HCT116 (cell line): ENCODE data around the gene C9orf50. TPM values are rescaled to one million over a fixed set of nuclear protein-coding genes. Genes with fewer than 3 reads are reported as not detected.

Source experiments
- ATAC-seq: fragments of 200-7000 bp; cut with Tn5 transposase; 2 replicates; pipeline ENCODE4 v1.9.1; 2020; ENCODE audit warnings: mild to moderate bottlenecking, moderate library complexity
- BruUV-seq: library from RNA; stranded (reverse); fragments of 400-500 nt; replicated peaks from 2 replicates; lab custom pipeline; 2021; lab: Mats Ljungman, UMichigan
- CTCF ChIA-PET: fragments of 300-600 bp; sonication (Branson Sonifier 250); formaldehyde crosslinking; loops from one replicate; lab custom pipeline; 2021; ENCODE audit warnings: antibody characterized with exemption; lab: Charles Lee
- POLR2A ChIA-PET: fragments of 300-600, 350-600 bp; sonication (Branson Sonifier 250); formaldehyde crosslinking; loops from one replicate; lab custom pipeline; 2021; ENCODE audit warnings: antibody characterized with exemption; lab: Charles Lee
- RAD21 ChIA-PET, 2 experiments: fragments of 300-600 bp; sonication (Branson Sonifier 250); formaldehyde crosslinking; loops; one replicate each; lab custom pipeline; 2023; ENCODE audit warnings: low total read pairs in 2 of 2; ENCODE audit not compliant: uncharacterized antibody in 2 of 2, unreplicated experiment in 2 of 2, low non-redundant PET in 1 of 2; lab: Charles Lee
- DNase-seq: peaks from one replicate; pipeline ENCODE4 v3.0.0-alpha.2; 2010; ENCODE audit warnings: low read depth, low spot score
- H2AFZ ChIP-seq: fragments of 200-600 bp; shearing (Covaris generic), sonication (generic); 2 replicates; pipeline ENCODE4 v1.6.1; 2017; ENCODE audit warnings: low read depth, mixed run types, mixed read lengths, antibody characterized with exemption, low read length; ENCODE audit not compliant: poor library complexity, severe bottlenecking
- H3K27ac ChIP-seq: 2 replicates; pipeline ENCODE4 v1.5.1; 2012; ENCODE audit warnings: low read depth, low read length
- H3K27me3 ChIP-seq: fragments of 200-600 bp; sonication (generic); 2 replicates; pipeline ENCODE4 v1.6.1; 2016; ENCODE audit warnings: mixed run types, low read length, mixed read lengths; ENCODE audit not compliant: insufficient read depth
- H3K36me3 ChIP-seq, 2 experiments: fragments of 200-500 bp in 1 of 2; fragments of 200-600 bp in 1 of 2; sonication (Bioruptor generic) in 1 of 2; sonication (generic) in 1 of 2; 2 replicates each; pipeline versions ENCODE4 v1.5.1 to v1.6.1; 2014 to 2016; ENCODE audit warnings: low read length in 2 of 2, inconsistent platforms in 1 of 2, mixed read lengths in 1 of 2, mixed run types in 1 of 2; ENCODE audit not compliant: insufficient read depth in 2 of 2, control insufficient read depth in 1 of 2
- H3K4me1 ChIP-seq, 2 experiments: fragments of 200-600 bp in 1 of 2; sonication (generic) in 1 of 2; 2 replicates each; pipeline versions ENCODE4 v1.5.1 to v1.6.1; 2012 to 2017; ENCODE audit warnings: low read length in 2 of 2, inconsistent platforms in 1 of 2, mild to moderate bottlenecking in 1 of 2, mixed read lengths in 1 of 2, mixed run types in 1 of 2, moderate library complexity in 1 of 2; ENCODE audit not compliant: insufficient read depth in 2 of 2, control insufficient read depth in 1 of 2
- H3K4me2 ChIP-seq: fragments of 200-600 bp; sonication (generic); 2 replicates; pipeline ENCODE4 v1.6.1; 2017; ENCODE audit warnings: mixed run types, low read length, mixed read lengths
- H3K4me3 ChIP-seq, 2 experiments: fragments of 200-600 bp in 1 of 2; sonication (generic) in 1 of 2; replicated peaks in 1 of 2; 2 replicates each; pipeline ENCODE4 v1.5.1; 2011 to 2016; ENCODE audit warnings: low read length in 2 of 2, control low read depth in 1 of 2, low read depth in 1 of 2, mild to moderate bottlenecking in 1 of 2, mixed read lengths in 1 of 2, mixed run types in 1 of 2
- H3K79me2 ChIP-seq: fragments of 200-600 bp; sonication (generic); 2 replicates; pipeline ENCODE4 v1.6.1; 2017; ENCODE audit warnings: mild to moderate bottlenecking, mixed run types, low read length, moderate library complexity, mixed read lengths; ENCODE audit not compliant: insufficient read depth
- H3K9ac ChIP-seq: fragments of 200-600 bp; sonication (generic); 2 replicates; pipeline ENCODE4 v1.6.1; 2016; ENCODE audit warnings: low read length, mixed read lengths
- H3K9me2 ChIP-seq: fragments of 200-600 bp; sonication (generic), shearing (Covaris generic); 2 replicates; pipeline ENCODE4 v1.6.1; 2017; ENCODE audit warnings: mixed run types, mild to moderate bottlenecking, moderate library complexity; ENCODE audit not compliant: insufficient read depth
- H3K9me3 ChIP-seq, 2 experiments: fragments of 200-500 bp in 1 of 2; fragments of 200-600 bp in 1 of 2; sonication (Bioruptor generic) in 1 of 2; sonication (generic) in 1 of 2; 2 replicates each; pipeline ENCODE4 v1.6.1; 2014 to 2017; ENCODE audit warnings: low read length in 2 of 2, mixed read lengths in 2 of 2, inconsistent platforms in 1 of 2, low read depth in 1 of 2, mild to moderate bottlenecking in 1 of 2, mixed run types in 1 of 2, moderate library complexity in 1 of 2; ENCODE audit not compliant: control insufficient read depth in 1 of 2, insufficient read depth in 1 of 2
- H4K20me1 ChIP-seq: fragments of 200-600 bp; sonication (generic), shearing (Covaris generic); 2 replicates; pipeline ENCODE4 v1.6.1; 2017; ENCODE audit warnings: mixed run types, mild to moderate bottlenecking, moderate library complexity; ENCODE audit not compliant: insufficient read depth
- CEBPB ChIP-seq: IDR thresholded peaks from 2 replicates; pipeline ENCODE4 v1.6.1; 2012; ENCODE audit warnings: low read depth
- CTCF ChIP-seq, 3 experiments: fragments of 200-600 bp in 1 of 3; sonication (generic) in 1 of 3; IDR thresholded peaks in 2 of 3; conservative IDR thresholded peaks in 1 of 3; 2 replicates each; pipeline ENCODE4 v1.5.1; 2012 to 2017; ENCODE audit warnings: low read depth in 2 of 3, low read length in 2 of 3, antibody characterized with exemption in 1 of 3, borderline replicate concordance in 1 of 3, control low read depth in 1 of 3, mild to moderate bottlenecking in 1 of 3, mixed read lengths in 1 of 3, mixed run types in 1 of 3, moderate library complexity in 1 of 3; ENCODE audit not compliant: insufficient read depth in 1 of 3
- EGR1 ChIP-seq: IDR thresholded peaks from 2 replicates; pipeline ENCODE4 v1.6.1; 2012; ENCODE audit warnings: low read depth
- EZH2 ChIP-seq: fragments of 200-600 bp; sonication (generic); IDR thresholded peaks from 2 replicates; pipeline ENCODE4 v1.6.1; 2017; ENCODE audit warnings: antibody characterized with exemption, mixed run types
- EZH2phosphoT487 ChIP-seq: fragments of 200-600 bp; IDR thresholded peaks from 2 replicates; pipeline ENCODE4 v1.6.1; 2018; ENCODE audit warnings: antibody characterized with exemption, borderline replicate concordance
- MAX ChIP-seq: IDR thresholded peaks from 2 replicates; pipeline ENCODE4 v1.6.1; 2012
- SP1 ChIP-seq: IDR thresholded peaks from 2 replicates; pipeline ENCODE4 v1.6.1; 2012; ENCODE audit warnings: low read depth
- TCF7L2 ChIP-seq: IDR thresholded peaks from 2 replicates; pipeline ENCODE4 v1.7.0; 2011; ENCODE audit warnings: borderline replicate concordance, inconsistent platforms; ENCODE audit not compliant: insufficient read depth, insufficient read length; ENCODE audit errors: extremely low read depth
- ZFX ChIP-seq: fragments of 450-650 bp; IDR thresholded peaks from 2 replicates; pipeline ENCODE4 v1.6.1; 2017
- intact Hi-C: fragments of 100-400 bp; cut with micrococcal nuclease; formaldehyde crosslinking; loops from 2 replicates; pipeline ENCODE4 v1.10.0; 2022
- total RNA-seq: library from RNA; stranded (reverse); gene quantifications from one replicate; pipeline ENCODE4 v1.2.1, GENCODE V29; 2021; ENCODE audit not compliant: unreplicated experiment

C9orf50 gene
- total RNA-seq, 1 experiment from 2014 or later: not detected

- H3K9ac ChIP-seq: no peak overlapping the region
- BruUV-seq: no TSS peak
These were observed 10.2 kb upstream of the C9orf50 start for GRCh38 chr9:129630967-129631673.

More at GRCh38 chr9:129630967-129631673, 10.2 kb upstream of the C9orf50 start:
- Histone ChIP-seq H3K27me3 (no peaks in the 10 kb centered on the region), H3K27ac (no peak overlapping the region; the same call in 1 of the 2 replicates), H3K9me3 (no peaks in the 10 kb centered on the region), H3K36me3 (peaks cover 38 to 69% of the 10 kb centered on the region in 2 experiments), H4K20me1 (peaks cover 20% of the 10 kb centered on the region; the same call in 1 of the 2 replicates), H2AFZ (no peak overlapping the region), H3K9me2 (no peaks in the 10 kb centered on the region), H3K4me1 (peaks cover 11 to 23% of the 10 kb centered on the region in 2 experiments), H3K79me2 (peaks cover 96% of the 10 kb centered on the region), H3K4me3 (no peak overlapping the region), H3K4me2 (no peak overlapping the region)
- no peak for TF ChIP-seq CEBPB
- no peak for TF ChIP-seq TCF7L2
- TF ChIP-seq EZH2phosphoT487: no peak
- TF ChIP-seq CTCF (IDR thresholded peaks at IDR 0.05 in 2 of 3, conservative IDR thresholded peaks at IDR 0.05 in 1 of 3; ENCODE audit: borderline replicate concordance in 1 of 3, insufficient read depth in 1 of 3, low read depth in 2 of 3, low read length in 2 of 3): no peak
- no peak for TF ChIP-seq SP1
- no peak for TF ChIP-seq ZFX
- no peak for TF ChIP-seq EZH2
- no peak for TF ChIP-seq MAX
- TF ChIP-seq EGR1: no peak
- ChIA-PET POLR2A (no interaction called here), RAD21 (no interaction called here), CTCF (no interaction called here)
- intact Hi-C loops: no loop called here
- DNase-seq (no peak), ATAC-seq (no peak)
